PC-9 (cell line): ENCODE results near the gene KCNH2. TPM values are rescaled to one million over a fixed set of nuclear protein-coding genes. Genes with fewer than 3 reads are reported as not detected.

Experiments
- BruUV-seq: library from RNA; stranded (reverse); fragments of 400-500 nt; replicated peaks from 2 replicates; lab custom pipeline; 2021; lab: Mats Ljungman, UMichigan
- CTCF ChIA-PET: fragments of 300-600 bp; sonication (Branson Sonifier 250); formaldehyde crosslinking; loops from one replicate; lab custom pipeline; 2022; ENCODE audit warnings: antibody characterized with exemption; lab: Charles Lee
- POLR2A ChIA-PET: fragments of 300-600 bp; sonication (Branson Sonifier 250); formaldehyde crosslinking; loops from one replicate; lab custom pipeline; 2022; ENCODE audit warnings: antibody characterized with exemption; ENCODE audit not compliant: unreplicated experiment; lab: Charles Lee
- DNase-seq, 2 experiments: peaks; one replicate each; pipeline versions ENCODE4 v3.0.0 to v3.0.0-alpha.2; 2015 to 2022; ENCODE audit warnings: mixed read lengths in 1 of 2
- H2AFZ ChIP-seq: fragments of 200-600 bp; sonication (generic); 2 replicates; pipeline ENCODE4 v1.8.1; 2017; ENCODE audit warnings: antibody characterized with exemption
- H3F3A ChIP-seq: fragments of 200-600 bp; sonication (generic); 2 replicates; pipeline ENCODE4 v1.8.1; 2017; ENCODE audit warnings: antibody characterized with exemption, mild to moderate bottlenecking, low read depth; ENCODE audit not compliant: insufficient read depth
- H3K27ac ChIP-seq: fragments of 200-600 bp; sonication (generic); 2 replicates; pipeline ENCODE4 v1.6.1; 2016; ENCODE audit warnings: mixed run types
- H3K27me3 ChIP-seq: fragments of 200-600 bp; sonication (generic); 2 replicates; pipeline ENCODE4 v1.6.1; 2016; ENCODE audit warnings: low read depth, mixed run types; ENCODE audit not compliant: insufficient read depth
- H3K36me3 ChIP-seq: fragments of 200-600 bp; sonication (generic); 2 replicates; pipeline ENCODE4 v1.6.1; 2016; ENCODE audit warnings: low read depth, mixed run types
- H3K4me1 ChIP-seq: fragments of 200-600 bp; sonication (generic); replicated peaks from 2 replicates; pipeline ENCODE4 v1.6.1; 2016; ENCODE audit warnings: mixed run types; ENCODE audit not compliant: insufficient read depth
- H3K4me2 ChIP-seq: fragments of 200-600 bp; sonication (generic); 2 replicates; pipeline ENCODE4 v1.6.1; 2017; ENCODE audit warnings: mixed run types
- H3K4me3 ChIP-seq: fragments of 200-600 bp; sonication (generic); 2 replicates; pipeline ENCODE4 v1.6.1; 2016; ENCODE audit warnings: mixed run types
- H3K79me2 ChIP-seq: fragments of 200-600 bp; sonication (generic); 2 replicates; pipeline ENCODE4 v1.6.1; 2017; ENCODE audit warnings: low read depth, mixed run types
- H3K9me2 ChIP-seq: fragments of 200-600 bp; sonication (generic); 2 replicates; pipeline ENCODE4 v1.8.1; 2017; ENCODE audit warnings: mild to moderate bottlenecking; ENCODE audit not compliant: insufficient read depth
- H3K9me3 ChIP-seq: fragments of 200-600 bp; sonication (generic); 2 replicates; pipeline ENCODE4 v1.8.1; 2016; ENCODE audit warnings: low read depth; ENCODE audit not compliant: insufficient read depth
- H4K20me1 ChIP-seq: fragments of 200-600 bp; sonication (generic); 2 replicates; pipeline ENCODE4 v1.8.1; 2017; ENCODE audit not compliant: insufficient read depth
- CTCF ChIP-seq: fragments of 200-600 bp; sonication (generic); conservative IDR thresholded peaks from 2 replicates; pipeline ENCODE4 v1.6.1; 2017; ENCODE audit warnings: mixed run types, antibody characterized with exemption, mild to moderate bottlenecking, moderate library complexity
- EZH2 ChIP-seq: fragments of 200-600 bp; sonication (generic); IDR thresholded peaks from 2 replicates; pipeline ENCODE4 v1.8.0; 2017; ENCODE audit warnings: antibody characterized with exemption, low read depth
- intact Hi-C: fragments of 100-400 bp; cut with micrococcal nuclease; formaldehyde crosslinking; loops from one replicate; pipeline ENCODE4 v1.10.0; 2022; ENCODE audit not compliant: unreplicated experiment
- total RNA-seq: library from RNA; stranded (reverse); gene quantifications from 2 replicates; pipeline ENCODE4 v1.2.3, GENCODE V29; 2021

The KCNH2 gene
- total RNA-seq, 1 experiment from 2014 or later: 1.5 TPM

- TF ChIP-seq EZH2 (no peak), CTCF (no peak)
- intact Hi-C loops: no loop called here
- POLR2A ChIA-PET: interaction anchor here (0.7 kb wide), 1 partner anchor 66 kb away, joined by 4 read pairs; no protein-coding TSS in a partner anchor
Measured at GRCh38 chr7:150939466-150939865, 38.7 kb downstream of the KCNH2 start.

GRCh38 chr7:150939052-150939451 lies 39.1 kb downstream of the KCNH2 start:
- Histone ChIP-seq H3F3A (no peaks in the 10 kb centered on the region), H4K20me1 (no peaks in the 10 kb centered on the region), H3K4me2 (no peak overlapping the region), H3K9me3 (no peaks in the 10 kb centered on the region), H3K9me2 (no peaks in the 10 kb centered on the region), H3K27me3 (peaks cover 86% of the 10 kb centered on the region), H3K79me2 (no peaks in the 10 kb centered on the region), H3K36me3 (no peaks in the 10 kb centered on the region), H3K4me1 (no peaks in the 10 kb centered on the region), H3K27ac (no peak overlapping the region), H3K4me3 (no peak overlapping the region), H2AFZ (no peak overlapping the region)
- TF ChIP-seq EZH2 (no peak), CTCF (no peak)
- no peak for DNase-seq
- intact Hi-C loops: no loop called here
- CTCF ChIA-PET: interaction anchor here (1.0 kb wide), 1 partner anchor 41 kb away, joined by 3 read pairs; no protein-coding TSS in a partner anchor
- BruUV-seq: no TSS peak
- POLR2A ChIA-PET: interaction anchor here (0.7 kb wide), 1 partner anchor 67 kb away, joined by 4 read pairs; no protein-coding TSS in a partner anchor

More at GRCh38 chr7:150939466-150939865, 38.7 kb downstream of the KCNH2 start:
- H3K4me2 ChIP-seq: no peak overlapping the region
- H3K27ac ChIP-seq: no peak overlapping the region
- DNase-seq: no peak
- no peak overlapping the region for H2AFZ ChIP-seq
- H3K36me3 ChIP-seq: no peaks in the 10 kb centered on the region
- no peaks in the 10 kb centered on the region for H3F3A ChIP-seq
- no peaks in the 10 kb centered on the region for H3K9me3 ChIP-seq
- no TSS peak for BruUV-seq
- H4K20me1 ChIP-seq: no peaks in the 10 kb centered on the region
- no peaks in the 10 kb centered on the region for H3K9me2 ChIP-seq
- H3K27me3 ChIP-seq: peaks cover 86% of the 10 kb centered on the region
- H3K4me3 ChIP-seq: no peak overlapping the region
- no peaks in the 10 kb centered on the region for H3K4me1 ChIP-seq
- CTCF ChIA-PET: no interaction called here
- no peaks in the 10 kb centered on the region for H3K79me2 ChIP-seq

GRCh38 chr7:150938566-150938965 lies 39.6 kb downstream of the KCNH2 start:
- Histone ChIP-seq H3K36me3 (no peaks in the 10 kb centered on the region), H2AFZ (no peak overlapping the region), H3K27me3 (peaks cover 86% of the 10 kb centered on the region), H3K9me3 (no peaks in the 10 kb centered on the region), H3K4me3 (no peak overlapping the region), H3K9me2 (no peaks in the 10 kb centered on the region), H4K20me1 (no peaks in the 10 kb centered on the region), H3K4me2 (no peak overlapping the region), H3K79me2 (no peaks in the 10 kb centered on the region), H3K4me1 (no peaks in the 10 kb centered on the region), H3F3A (no peaks in the 10 kb centered on the region), H3K27ac (no peak overlapping the region)
- ChIA-PET POLR2A (interaction anchor here (0.6 kb wide), 1 partner anchor 290 kb away, joined by 4 read pairs; no protein-coding TSS in a partner anchor), CTCF (interaction anchor here (0.6 to 1.5 kb wide), 3 partner anchors 37 to 227 kb away, joined by 3 to 7 read pairs (median 4); no protein-coding TSS in a partner anchor)
- BruUV-seq: no TSS peak
- TF ChIP-seq CTCF: no peak
- TF ChIP-seq EZH2: no peak
- no peak for DNase-seq
- intact Hi-C loops: no loop called here
